Neuronal stem cell (in vitro differentiated cells): ENCODE data around the gene ABLIM2.

ENCODE experiments used
- DNase-seq: peaks from one replicate; pipeline ENCODE4 v3.0.0-alpha.2; 2013; ENCODE audit warnings: low spot score
- H2AFZ ChIP-seq: one replicate; pipeline ENCODE4 v1.6.1; 2013; ENCODE audit warnings: mild to moderate bottlenecking, low read length, inconsistent platforms
- H2AK5ac ChIP-seq: 2 replicates; pipeline ENCODE4 v1.6.1; 2013; ENCODE audit warnings: low read depth, mild to moderate bottlenecking, inconsistent platforms, low read length, moderate library complexity, mixed read lengths
- H2BK120ac ChIP-seq: 2 replicates; pipeline ENCODE4 v1.6.1; 2013; ENCODE audit warnings: low read depth, mild to moderate bottlenecking, inconsistent platforms, low read length, moderate library complexity, mixed read lengths
- H2BK12ac ChIP-seq: one replicate; pipeline ENCODE4 v1.6.1; 2013; ENCODE audit warnings: low read length, inconsistent platforms
- H2BK15ac ChIP-seq: 2 replicates; pipeline ENCODE4 v1.6.1; 2013; ENCODE audit warnings: mild to moderate bottlenecking, low read length, inconsistent platforms, mixed read lengths
- H2BK5ac ChIP-seq: one replicate; pipeline ENCODE4 v1.6.1; 2013; ENCODE audit warnings: inconsistent platforms, mild to moderate bottlenecking, low read length, moderate library complexity
- H3K14ac ChIP-seq: one replicate; pipeline ENCODE4 v1.6.1; 2013; ENCODE audit warnings: low read length, inconsistent platforms
- H3K18ac ChIP-seq: 2 replicates; pipeline ENCODE4 v1.6.1; 2013; ENCODE audit warnings: low read length, inconsistent platforms
- H3K23ac ChIP-seq: 2 replicates; pipeline ENCODE4 v1.6.1; 2013; ENCODE audit warnings: low read depth, mild to moderate bottlenecking, mixed read lengths, low read length, inconsistent platforms; ENCODE audit not compliant: poor library complexity
- H3K27ac ChIP-seq: replicated peaks from 3 replicates; pipeline ENCODE4 v1.5.1; 2013; ENCODE audit warnings: low read length, inconsistent platforms
- H3K27me3 ChIP-seq, 3 experiments: 2 replicates each; pipeline ENCODE4 v1.6.1; 2013; ENCODE audit warnings: low read length in 3 of 3, mild to moderate bottlenecking in 2 of 3, inconsistent platforms in 1 of 3, low read depth in 1 of 3, mixed read lengths in 1 of 3, moderate library complexity in 1 of 3; ENCODE audit not compliant: control insufficient read depth in 3 of 3, insufficient read depth in 3 of 3
- H3K36me3 ChIP-seq, 2 donors: replicated peaks in 1 of 2; 2 replicates each; pipeline ENCODE4 v1.6.1; 2013; ENCODE audit warnings: low read length in 2 of 2; ENCODE audit not compliant: control insufficient read depth in 2 of 2, insufficient read depth in 2 of 2
- H3K4ac ChIP-seq: 2 replicates; pipeline ENCODE4 v1.6.1; 2013; ENCODE audit warnings: inconsistent platforms, mild to moderate bottlenecking, low read length, moderate library complexity
- H3K4me1 ChIP-seq, 2 donors: 1 replicate in 1 of 2; 2 replicates in 1 of 2; pipeline ENCODE4 v1.6.1; 2013; ENCODE audit warnings: low read length in 2 of 2, low read depth in 1 of 2; ENCODE audit not compliant: control insufficient read depth in 2 of 2, insufficient read depth in 1 of 2
- H3K4me2 ChIP-seq: one replicate; pipeline ENCODE4 v1.6.1; 2013; ENCODE audit warnings: mild to moderate bottlenecking, low read length, inconsistent platforms; ENCODE audit not compliant: insufficient read depth, poor library complexity, severe bottlenecking
- H3K4me3 ChIP-seq, 2 donors: 2 replicates each; pipeline ENCODE4 v1.5.1; 2013; ENCODE audit warnings: low read length in 2 of 2, mild to moderate bottlenecking in 2 of 2, inconsistent platforms in 1 of 2, moderate library complexity in 1 of 2
- H3K79me1 ChIP-seq: one replicate; pipeline ENCODE4 v1.6.1; 2013; ENCODE audit warnings: low read depth, mild to moderate bottlenecking, inconsistent platforms, low read length, moderate library complexity
- H3K9ac ChIP-seq: one replicate; pipeline ENCODE4 v1.6.1; 2013; ENCODE audit warnings: mild to moderate bottlenecking, low read depth, low read length, inconsistent platforms; ENCODE audit not compliant: poor library complexity
- H3K9me3 ChIP-seq, 2 donors: replicated peaks in 1 of 2; 2 replicates each; pipeline versions ENCODE3 to v1.6.1; 2013; ENCODE audit warnings: low read length in 2 of 2, mild to moderate bottlenecking in 2 of 2, inconsistent platforms in 1 of 2, low read depth in 1 of 2, mixed read lengths in 1 of 2, moderate library complexity in 1 of 2; ENCODE audit not compliant: control insufficient read depth in 2 of 2, insufficient read depth in 1 of 2
- H4K8ac ChIP-seq: one replicate; pipeline ENCODE4 v1.6.1; 2013; ENCODE audit warnings: low read depth, mild to moderate bottlenecking, inconsistent platforms, low read length, moderate library complexity
- H4K91ac ChIP-seq: one replicate; pipeline ENCODE4 v1.6.1; 2013; ENCODE audit warnings: low read length, low read depth, mild to moderate bottlenecking, inconsistent platforms; ENCODE audit not compliant: poor library complexity
- WGBS, 2 donors: extraction: QIAGEN DNeasy Blood & Tissue Kit; methylation state at CpG; one replicate each; pipeline ENCODE4 v1.1.7; 2013; ENCODE audit warnings: missing lambda C conversion rate in 2 of 2, mixed read lengths in 1 of 2; ENCODE audit not compliant: insufficient read length in 2 of 2, insufficient replicate concordance in 1 of 2; ENCODE audit errors: extremely low coverage in 2 of 2; 5-methylcytosine and 5-hydroxymethylcytosine counted together

The ABLIM2 gene

GRCh38 chr4:8026453-8026852, 132.2 kb downstream of the ABLIM2 start:
- Histone ChIP-seq H2BK5ac (no peak overlapping the region), H3K9me3 (peaks cover 0 to 2% of the 10 kb centered on the region in 2 donors), H3K4ac (no peak overlapping the region), H3K79me1 (peaks cover 2% of the 10 kb centered on the region), H3K23ac (no peak overlapping the region), H3K4me2 (no peak overlapping the region), H2AFZ (no peak overlapping the region), H2AK5ac (no peak overlapping the region), H2BK120ac (no peak overlapping the region), H4K8ac (no peak overlapping the region), H3K14ac (no peak overlapping the region), H3K36me3 (no peaks in the 10 kb centered on the region), H2BK12ac (no peak overlapping the region), H3K27me3 (peaks cover 0 to 10% (median 0%) of the 10 kb centered on the region in 3 experiments), H2BK15ac (no peak overlapping the region), H3K9ac (no peak overlapping the region), H4K91ac (no peak overlapping the region), H3K27ac (no peak overlapping the region), H3K4me1 (peaks cover 0 to 8% of the 10 kb centered on the region in 2 donors), H3K4me3 (no peak overlapping the region), H3K18ac (no peak overlapping the region)
- no CpG with 5 or more reads among the region's 3 CpGs for WGBS, 2 donors
- DNase-seq, result no peak

- Histone ChIP-seq H2BK12ac (no peak overlapping the region), H2AK5ac (peak overlapping the region; percentile 78), H3K27ac (no peak overlapping the region), H3K4me1 (peaks cover 0 to 8% of the 10 kb centered on the region in 2 donors), H2BK15ac (peak overlapping the region; percentile 45), H3K36me3 (no peaks in the 10 kb centered on the region), H3K9ac (no peak overlapping the region), H3K23ac (no peak overlapping the region), H3K18ac (no peak overlapping the region), H4K8ac (no peak overlapping the region), H3K4me2 (no peak overlapping the region), H2BK120ac (no peak overlapping the region), H3K9me3 (peaks cover 0 to 2% of the 10 kb centered on the region in 2 donors), H4K91ac (no peak overlapping the region), H3K27me3 (peaks cover 0 to 10% (median 0%) of the 10 kb centered on the region in 3 experiments), H2BK5ac (no peak overlapping the region), H3K4me3 (no peak overlapping the region), H2AFZ (no peak overlapping the region), H3K79me1 (peaks cover 2% of the 10 kb centered on the region), H3K4ac (no peak overlapping the region), H3K14ac (no peak overlapping the region)
- no CpG with 5 or more reads among the region's 9 CpGs for WGBS, 2 donors
- no peak for DNase-seq
Observed at GRCh38 chr4:8025668-8026067, 132.9 kb downstream of the ABLIM2 start.

- no peaks in the 10 kb centered on the region for H3K36me3 ChIP-seq
- H4K8ac ChIP-seq, result no peak overlapping the region
- H3K9ac ChIP-seq, result no peak overlapping the region
- no peak overlapping the region for H2AFZ ChIP-seq
- no peaks in the 10 kb centered on the region for H3K79me1 ChIP-seq
- H3K27me3 ChIP-seq, result peaks cover 0 to 14% (median 0%) of the 10 kb centered on the region in 3 experiments
- H2BK15ac ChIP-seq, result no peak overlapping the region
- no peak overlapping the region for H3K4me3 ChIP-seq
- H3K4me1 ChIP-seq, result peaks cover 0 to 2% of the 10 kb centered on the region in 2 donors
- H3K4me2 ChIP-seq, result no peak overlapping the region
- H2BK12ac ChIP-seq, result no peak overlapping the region
- no peak overlapping the region for H4K91ac ChIP-seq
- no peak overlapping the region for H3K4ac ChIP-seq
- H2BK5ac ChIP-seq, result no peak overlapping the region
- no peak for DNase-seq
- peaks cover 2% of the 10 kb centered on the region in 2 donors for H3K9me3 ChIP-seq
- H3K18ac ChIP-seq, result peak overlapping the region; percentile 46
- H3K14ac ChIP-seq, result no peak overlapping the region
- no peak overlapping the region for H3K27ac ChIP-seq
- no peak overlapping the region for H2BK120ac ChIP-seq
- WGBS, 2 donors, result no CpG with 5 or more reads among the region's 25 CpGs
- H2AK5ac ChIP-seq, result no peak overlapping the region
- no peak overlapping the region for H3K23ac ChIP-seq
Observed at GRCh38 chr4:8024073-8024786, 134.4 kb downstream of the ABLIM2 start.

- Histone ChIP-seq H4K8ac (no peak overlapping the region), H3K14ac (no peak overlapping the region), H3K9ac (no peak overlapping the region), H4K91ac (no peak overlapping the region), H3K4ac (no peak overlapping the region), H2AK5ac (no peak overlapping the region), H2BK15ac (no peak overlapping the region), H2BK120ac (no peak overlapping the region), H3K79me1 (no peaks in the 10 kb centered on the region), H3K18ac (no peak overlapping the region), H3K4me1 (no peaks in the 10 kb centered on the region), H3K4me3 (no peak overlapping the region), H2BK5ac (no peak overlapping the region), H3K27ac (no peak overlapping the region), H2AFZ (no peak overlapping the region), H3K23ac (no peak overlapping the region), H3K36me3 (no peaks in the 10 kb centered on the region), H3K4me2 (no peak overlapping the region), H2BK12ac (no peak overlapping the region), H3K9me3 (peaks cover 2% of the 10 kb centered on the region in 2 donors), H3K27me3 (peaks cover 0 to 14% (median 0%) of the 10 kb centered on the region in 3 experiments)
- no peak for DNase-seq
- WGBS, 2 donors, result no CpG with 5 or more reads among the region's 8 CpGs
Observed at GRCh38 chr4:8023696-8024033, 134.9 kb downstream of the ABLIM2 start.
